PFSK-1 (cell line): Measurements from ENCODE around the gene SAMD11.

Experiments used
- FOXP2 ChIP-seq: optimal IDR thresholded peaks from 2 replicates; pipeline ENCODE3; 2011; ENCODE audit warnings: borderline replicate concordance, control low read depth, inconsistent platforms; ENCODE audit not compliant: insufficient read depth; ENCODE audit errors: extremely low read length, extremely low read depth
- POLR2AphosphoS5 ChIP-seq: IDR thresholded peaks from 2 replicates; pipeline ENCODE4 v1.6.1; 2012; ENCODE audit warnings: low read depth, mild to moderate bottlenecking, control low read depth, low read length, moderate library complexity
- REST ChIP-seq, 2 experiments: IDR thresholded peaks; 2 replicates each; pipeline versions ENCODE4 v1.6.1 to v1.8.0; 2011 to 2012; ENCODE audit warnings: low read depth in 2 of 2, low read length in 2 of 2, control low read depth in 1 of 2, inconsistent platforms in 1 of 2, mild to moderate bottlenecking in 1 of 2, moderate library complexity in 1 of 2; ENCODE audit not compliant: insufficient read depth in 1 of 2
- SIN3A ChIP-seq: IDR thresholded peaks from 2 replicates; pipeline ENCODE4 v1.6.1; 2012; ENCODE audit warnings: mild to moderate bottlenecking, low read length, moderate library complexity, borderline replicate concordance; ENCODE audit not compliant: insufficient read depth
- TAF1 ChIP-seq: IDR thresholded peaks from 2 replicates; pipeline ENCODE4 v1.6.1; 2012; ENCODE audit warnings: low read length, control low read depth, borderline replicate concordance; ENCODE audit not compliant: insufficient read depth

- no peak for TF ChIP-seq POLR2AphosphoS5
- no peak for TF ChIP-seq REST (IDR thresholded peaks at IDR 0.05; ENCODE audit: insufficient read depth in 1 of 2, low read depth in 2 of 2, low read length in 2 of 2)
- TF ChIP-seq TAF1 = no peak
- TF ChIP-seq SIN3A = no peak
- TF ChIP-seq FOXP2 = no peak
Observed at GRCh38 chr1:979744-980072, 56.0 kb downstream of the SAMD11 start.
